H1 (cell line): ENCODE measurements around the gene RFX3. TPM values are rescaled to one million over a fixed set of nuclear protein-coding genes. Genes with fewer than 3 reads are reported as not detected.

Source experiments
- CTCF ChIA-PET: fragments of 300-600 bp; sonication (Branson Sonifier 250); formaldehyde crosslinking; loops from one replicate; lab custom pipeline; 2021; ENCODE audit not compliant: partially characterized antibody; lab: Charles Lee
- POLR2A ChIA-PET: fragments of 300-600 bp; sonication (Branson Sonifier 250); formaldehyde crosslinking; loops from one replicate; lab custom pipeline; 2021; ENCODE audit warnings: inconsistent platforms; ENCODE audit not compliant: partially characterized antibody; lab: Charles Lee
- DNase-seq, 2 experiments: peaks; one replicate each; pipeline versions ENCODE4 v3.0.0 to v3.0.0-alpha.2; 2010 to 2022; ENCODE audit warnings: low spot score in 2 of 2, low read depth in 1 of 2, mixed read lengths in 1 of 2
- FAIRE-seq: peaks from 2 replicates; lab custom pipeline; 2011; peaks lifted over from hg19 to GRCh38; lab: Jason Lieb, UNC
- H2AFZ ChIP-seq: 2 replicates; pipeline ENCODE4 v1.8.1; 2012; ENCODE audit warnings: low read length, inconsistent platforms
- H2AK5ac ChIP-seq: 2 replicates; pipeline ENCODE4 v1.6.1; 2013; ENCODE audit warnings: low read depth, low read length
- H2BK120ac ChIP-seq: replicated peaks from 2 replicates; pipeline ENCODE3; 2013; ENCODE audit warnings: low read depth, low read length, inconsistent platforms
- H2BK12ac ChIP-seq: 2 replicates; pipeline ENCODE4 v1.6.1; 2013; ENCODE audit warnings: low read depth, low read length
- H2BK15ac ChIP-seq: 2 replicates; pipeline ENCODE4 v1.6.1; 2013; ENCODE audit warnings: low read length
- H2BK20ac ChIP-seq: 2 replicates; pipeline ENCODE4 v1.6.1; 2013; ENCODE audit warnings: low read length
- H2BK5ac ChIP-seq: 2 replicates; pipeline ENCODE4 v1.6.1; 2013; ENCODE audit warnings: low read depth, low read length
- H3K14ac ChIP-seq: 2 replicates; pipeline ENCODE4 v1.6.1; 2013; ENCODE audit warnings: inconsistent platforms; ENCODE audit not compliant: insufficient read length
- H3K18ac ChIP-seq: 2 replicates; pipeline ENCODE4 v1.6.1; 2013; ENCODE audit warnings: low read length; ENCODE audit errors: extremely low read depth
- H3K23ac ChIP-seq: 2 replicates; pipeline ENCODE4 v1.6.1; 2013; ENCODE audit warnings: inconsistent platforms; ENCODE audit not compliant: insufficient read length
- H3K23me2 ChIP-seq: 2 replicates; pipeline ENCODE4 v1.6.1; 2013; ENCODE audit warnings: low read depth, low read length
- H3K27ac ChIP-seq: 2 replicates; pipeline ENCODE4 v1.6.1; 2011; ENCODE audit warnings: low read depth, low read length, inconsistent platforms
- H3K27me3 ChIP-seq, 4 experiments: replicated peaks in 1 of 4; 1 replicate in 1 of 4; 2 replicates in 3 of 4; pipeline versions ENCODE4 v1.6.1 to v1.8.1; 2011 to 2013; ENCODE audit warnings: low read length in 3 of 4, mild to moderate bottlenecking in 3 of 4, inconsistent platforms in 2 of 4, mixed read lengths in 2 of 4, moderate library complexity in 1 of 4; ENCODE audit not compliant: control insufficient read depth in 3 of 4, insufficient read depth in 3 of 4; ENCODE audit errors: extremely low read depth in 1 of 4
- H3K36me3 ChIP-seq, 4 experiments: 2 replicates each; pipeline versions ENCODE4 v1.6.1 to v1.8.1; 2011 to 2013; ENCODE audit warnings: mild to moderate bottlenecking in 4 of 4, low read length in 3 of 4, moderate library complexity in 2 of 4, control low read depth in 1 of 4, inconsistent platforms in 1 of 4; ENCODE audit not compliant: insufficient read depth in 4 of 4, control insufficient read depth in 2 of 4
- H3K4ac ChIP-seq: replicated peaks from 2 replicates; pipeline ENCODE3; 2013; ENCODE audit warnings: low read length, low read depth, mixed read lengths, inconsistent platforms; ENCODE audit not compliant: insufficient read length
- H3K4me1 ChIP-seq, 4 experiments: replicated peaks in 1 of 4; 1 replicate in 1 of 4; 2 replicates in 3 of 4; pipeline versions ENCODE4 v1.6.1 to v1.8.1; 2011 to 2013; ENCODE audit warnings: low read length in 3 of 4, inconsistent platforms in 2 of 4, mixed read lengths in 1 of 4; ENCODE audit not compliant: insufficient read depth in 4 of 4, control insufficient read depth in 3 of 4
- H3K4me2 ChIP-seq, 2 experiments: 2 replicates each; pipeline versions ENCODE4 v1.6.1 to v1.8.1; 2011 to 2013; ENCODE audit warnings: low read depth in 2 of 2, low read length in 2 of 2, control low read depth in 1 of 2, inconsistent platforms in 1 of 2, mild to moderate bottlenecking in 1 of 2; ENCODE audit not compliant: insufficient read depth in 1 of 2
- H3K4me3 ChIP-seq, 4 experiments: fragments of 200-600, 300-600 bp in 1 of 4; sonication (generic), shearing (Covaris generic), sonication (Bioruptor Twin) in 1 of 4; 2 replicates each; pipeline versions ENCODE4 v1.5.1 to v1.8.1; 2011 to 2016; ENCODE audit warnings: low read length in 4 of 4, low read depth in 3 of 4, control low read depth in 2 of 4, inconsistent platforms in 2 of 4, mild to moderate bottlenecking in 2 of 4, mixed read lengths in 1 of 4, moderate library complexity in 1 of 4; ENCODE audit not compliant: insufficient read depth in 2 of 4; ENCODE audit errors: extremely low read depth in 1 of 4
- H3K56ac ChIP-seq: replicated peaks from 2 replicates; pipeline ENCODE3; 2013; ENCODE audit warnings: low read depth, mild to moderate bottlenecking, mixed read lengths, low read length, inconsistent platforms; ENCODE audit not compliant: insufficient read length
- H3K79me1 ChIP-seq: 2 replicates; pipeline ENCODE4 v1.6.1; 2013; ENCODE audit warnings: low read depth, low read length, control low read depth
- H3K79me2 ChIP-seq, 2 experiments: 2 replicates each; pipeline versions ENCODE4 v1.6.1 to v1.8.1; 2012 to 2013; ENCODE audit warnings: low read length in 2 of 2, mild to moderate bottlenecking in 2 of 2, inconsistent platforms in 1 of 2; ENCODE audit not compliant: insufficient read depth in 2 of 2, control insufficient read depth in 1 of 2
- H3K9ac ChIP-seq, 4 experiments: replicated peaks in 1 of 4; 1 replicate in 1 of 4; 2 replicates in 3 of 4; pipeline versions ENCODE4 v1.6.1 to v1.8.1; 2011 to 2013; ENCODE audit warnings: low read depth in 3 of 4, low read length in 3 of 4, control low read depth in 2 of 4, mild to moderate bottlenecking in 2 of 4, moderate library complexity in 2 of 4, inconsistent platforms in 1 of 4; ENCODE audit errors: extremely low read depth in 1 of 4
- H3K9me3 ChIP-seq, 2 experiments: 2 replicates each; pipeline versions ENCODE4 v1.6.1 to v1.8.1; 2012 to 2013; ENCODE audit warnings: mild to moderate bottlenecking in 2 of 2, moderate library complexity in 2 of 2, control low read depth in 1 of 2, inconsistent platforms in 1 of 2, low read depth in 1 of 2, low read length in 1 of 2, mixed read lengths in 1 of 2; ENCODE audit not compliant: insufficient read depth in 2 of 2
- H4K20me1 ChIP-seq, 2 experiments: replicated peaks in 1 of 2; 2 replicates each; pipeline versions ENCODE3 to v1.8.1; 2011 to 2013; ENCODE audit warnings: inconsistent platforms in 2 of 2, low read length in 2 of 2, mild to moderate bottlenecking in 1 of 2; ENCODE audit not compliant: insufficient read depth in 2 of 2, control insufficient read depth in 1 of 2
- H4K5ac ChIP-seq: 2 replicates; pipeline ENCODE4 v1.6.1; 2013; ENCODE audit warnings: low read length, low read depth, mixed read lengths, inconsistent platforms; ENCODE audit not compliant: insufficient read length
- H4K8ac ChIP-seq: 2 replicates; pipeline ENCODE4 v1.8.0; 2013; ENCODE audit warnings: mild to moderate bottlenecking, moderate library complexity, low read length, inconsistent platforms; ENCODE audit not compliant: insufficient read depth; ENCODE audit errors: extremely low read depth
- H4K91ac ChIP-seq: replicated peaks from 2 replicates; pipeline ENCODE3; 2013; ENCODE audit warnings: low read length, mixed read lengths, inconsistent platforms; ENCODE audit not compliant: insufficient read length
- BCL11A ChIP-seq, 2 experiments: IDR thresholded peaks; one replicate each; pipeline ENCODE4 v1.6.1; 2011; ENCODE audit warnings: low read depth in 2 of 2, low read length in 2 of 2, mild to moderate bottlenecking in 2 of 2
- EZH2 ChIP-seq: fragments of 200-600 bp; sonication (generic); IDR thresholded peaks from 2 replicates; pipeline ENCODE4 v1.7.1; 2012; ENCODE audit warnings: low read depth, mild to moderate bottlenecking, moderate library complexity, low read length, inconsistent platforms; ENCODE audit not compliant: severe bottlenecking
- FOSL1 ChIP-seq: IDR thresholded peaks from 2 replicates; pipeline ENCODE4 v1.6.1; 2011; ENCODE audit warnings: mild to moderate bottlenecking, low read depth, low read length, moderate library complexity; ENCODE audit not compliant: insufficient read depth
- HDAC6 ChIP-seq: IDR thresholded peaks from one replicate; pipeline ENCODE4 v1.7.1; 2012; ENCODE audit warnings: low read depth, mild to moderate bottlenecking, inconsistent platforms, low read length, moderate library complexity
- KDM4A ChIP-seq: IDR thresholded peaks from one replicate; pipeline ENCODE4 v1.7.1; 2012; ENCODE audit warnings: low read depth, mild to moderate bottlenecking, moderate library complexity, low read length, inconsistent platforms; ENCODE audit not compliant: severe bottlenecking
- MAX ChIP-seq: IDR thresholded peaks from 2 replicates; pipeline ENCODE4 v1.6.1; 2012; ENCODE audit warnings: inconsistent platforms
- NANOG ChIP-seq: IDR thresholded peaks from 2 replicates; pipeline ENCODE4 v1.6.1; 2011; ENCODE audit warnings: low read length, low read depth, mild to moderate bottlenecking, inconsistent platforms; ENCODE audit not compliant: insufficient read depth, poor library complexity, severe bottlenecking
- SIRT6 ChIP-seq: IDR thresholded peaks from one replicate; pipeline ENCODE4 v1.7.1; 2012; ENCODE audit warnings: low read length, inconsistent platforms
- TAF1 ChIP-seq: IDR thresholded peaks from 2 replicates; pipeline ENCODE4 v1.6.1; 2011; ENCODE audit warnings: mild to moderate bottlenecking, low read depth, low read length
- TCF12 ChIP-seq: IDR thresholded peaks from 2 replicates; pipeline ENCODE4 v1.6.1; 2011; ENCODE audit warnings: low read depth, mild to moderate bottlenecking, low read length
- YY1 ChIP-seq: IDR thresholded peaks from 2 replicates; pipeline ENCODE4 v1.6.1; 2011; ENCODE audit warnings: low read depth, mild to moderate bottlenecking, low read length
- ZNF274 ChIP-seq: IDR thresholded peaks from 2 replicates; pipeline ENCODE4 v1.7.0; 2012; ENCODE audit warnings: low read length, borderline replicate concordance; ENCODE audit errors: extremely low read depth
- WGBS, 2 experiments: shearing (Covaris generic) in 1 of 2; methylation state at CpG; one replicate each; pipeline versions ENCODE4 v1.1.6 to v1.1.7; 2013 to 2015; ENCODE audit warnings: low lambda C conversion rate in 2 of 2, mixed read lengths in 2 of 2, inconsistent platforms in 1 of 2, low coverage in 1 of 2, missing lambda C conversion rate in 1 of 2; ENCODE audit not compliant: insufficient replicate concordance in 2 of 2, insufficient coverage in 1 of 2, insufficient read length in 1 of 2; ENCODE audit errors: extremely low coverage in 1 of 2, missing lambda C conversion rate in 1 of 2; 5-methylcytosine and 5-hydroxymethylcytosine counted together
- polyA plus RNA-seq, 7 experiments: library from polyadenylated mRNA; depleted of rRNA in 3 of 7; stranded (reverse) in 5 of 7; unstranded in 2 of 7; fragments of >200 nt in 5 of 7; fragments of 200-250 nt in 2 of 7; gene quantifications; 1 replicate in 5 of 7; 2 replicates in 1 of 7; 4 replicates in 1 of 7; pipeline versions ENCODE4 v1.2.1 to v1.2.3, GENCODE V29; 2011 to 2013; ENCODE audit warnings: missing spikeins in 2 of 7, mixed read lengths in 2 of 7
- total RNA-seq: library from RNA; stranded (reverse); fragmentation: NEBNext Ultra II Directional; extraction: Animal tissue kit (Norgen Biotek cat#: 25700); gene quantifications from 2 replicates; pipeline ENCODE4 v1.2.1, GENCODE V29; 2021
- TF ChIP-seq, protein P1 (sequence below): IDR thresholded peaks from 2 replicates; pipeline ENCODE4 v1.6.1; 2011; ENCODE audit warnings: low read length, improper control_type of control experiment

The RFX3 gene
- total and polyA plus RNA-seq, 2 of the 8 experiments (the other 6 are each of a cell fraction or from before 2014, with no cell fraction given) = 4.9 to 22.6 TPM

GRCh38 chr9:3515405-3515804 lies 10.4 kb downstream of the RFX3 start:
- Histone ChIP-seq H4K20me1 (no peaks in the 10 kb centered on the region), H2AK5ac (no peak overlapping the region), H4K8ac (no peak overlapping the region), H2AFZ (no peak overlapping the region), H2BK5ac (no peak overlapping the region), H3K23me2 (no peaks in the 10 kb centered on the region), H3K4me3 (no peak overlapping the region), H2BK120ac (no peak overlapping the region), H3K9ac (no peak overlapping the region), H2BK20ac (no peak overlapping the region), H3K27me3 (no peaks in the 10 kb centered on the region), H4K5ac (no peak overlapping the region), H2BK12ac (no peak overlapping the region), H3K18ac (no peak overlapping the region), H2BK15ac (no peak overlapping the region), H3K14ac (no peak overlapping the region), H3K36me3 (no peaks in the 10 kb centered on the region), H3K4me2 (no peak overlapping the region), H3K79me1 (no peaks in the 10 kb centered on the region; the same call in 1 of the 2 replicates), H3K4ac (no peak overlapping the region), H3K79me2 (peaks cover 0 to 97% of the 10 kb centered on the region in 2 experiments; a peak in 2 of 4 replicates), H3K4me1 (peaks cover 0 to 2% (median 0%) of the 10 kb centered on the region in 4 experiments; a peak in 1 of 7 replicates), H3K23ac (no peak overlapping the region), H3K9me3 (no peaks in the 10 kb centered on the region), H3K56ac (no peak overlapping the region), H4K91ac (no peak overlapping the region), H3K27ac (no peak overlapping the region)
- CTCF ChIA-PET = no interaction called here
- WGBS, 2 experiments = 94% methylated on average over 3 of the region's 3 CpGs; no CpG with 5 or more reads in 1 of the 2 experiments
- POLR2A ChIA-PET = interaction anchor here (3.1 kb wide), 1 partner anchor 11 kb away, joined by 32 read pairs; the partner anchor contains the start of gene RFX3
- FAIRE-seq = no peak
- no peak for DNase-seq
- TF ChIP-seq EZH2 = no peak
- no peak for TF ChIP-seq YY1
- TF ChIP-seq NANOG = no peak
- no peak for TF ChIP-seq KDM4A
- TF ChIP-seq HDAC6 = no peak
- TF ChIP-seq ZNF274 = no peak
- TF ChIP-seq FOSL1 = no peak
- no peak for TF ChIP-seq MAX
- no peak for TF ChIP-seq TAF1
- no peak for TF ChIP-seq BCL11A (IDR thresholded peaks at IDR 0.05; ENCODE audit: low read depth in 2 of 2, low read length in 2 of 2)
- no peak for TF ChIP-seq TCF12
- TF ChIP-seq, protein P1, sequence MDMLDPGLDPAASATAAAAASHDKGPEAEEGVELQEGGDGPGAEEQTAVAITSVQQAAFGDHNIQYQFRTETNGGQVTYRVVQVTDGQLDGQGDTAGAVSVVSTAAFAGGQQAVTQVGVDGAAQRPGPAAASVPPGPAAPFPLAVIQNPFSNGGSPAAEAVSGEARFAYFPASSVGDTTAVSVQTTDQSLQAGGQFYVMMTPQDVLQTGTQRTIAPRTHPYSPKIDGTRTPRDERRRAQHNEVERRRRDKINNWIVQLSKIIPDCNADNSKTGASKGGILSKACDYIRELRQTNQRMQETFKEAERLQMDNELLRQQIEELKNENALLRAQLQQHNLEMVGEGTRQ = no peak
- no peak for TF ChIP-seq SIRT6
